ENCODE measurements around the gene NRCAM. TPM values are rescaled to one million over a fixed set of nuclear protein-coding genes. Genes with fewer than 3 reads are reported as not detected.

NRCAM gene
- total RNA-seq, 6 donors from 2014 or later: 2.5 to 23.0 (median 5.0) TPM

DNA sequence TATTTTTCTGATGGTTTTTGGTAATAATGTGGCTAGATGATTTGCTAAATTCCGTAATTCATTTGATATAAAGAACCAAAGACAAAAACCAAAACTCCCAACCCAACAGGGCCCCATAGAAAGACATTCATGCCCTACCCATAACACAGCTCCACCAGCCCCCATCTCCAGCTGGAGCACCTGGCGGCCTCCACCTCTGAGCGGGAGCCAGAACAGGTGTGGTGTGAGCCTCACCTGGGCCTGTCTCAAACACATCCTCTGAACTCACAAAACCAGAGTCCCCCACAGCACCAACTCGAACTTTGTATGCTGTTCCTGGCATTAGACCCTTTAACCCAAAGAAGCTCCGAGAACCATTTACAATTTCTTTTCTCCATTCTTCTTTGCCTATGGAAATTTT, 289.5 kb downstream of the NRCAM start:
- Histone ChIP-seq H3K36me3 (no peaks in the 10 kb centered on the region), H3K4me3 (no peak overlapping the region), H3K27me3 (no peaks in the 10 kb centered on the region), H3K4me1 (no peaks in the 10 kb centered on the region), H3K27ac (no peak overlapping the region), H3K9me3 (no peaks in the 10 kb centered on the region)
- DNase-seq (peak in 1 of 2 donors; percentile 21), ATAC-seq (ENCODE audit: low FRiP score in 2 of 2) (no peak)
- TF ChIP-seq CTCF (IDR thresholded peaks at IDR 0.05) (no peak), POLR2A (IDR thresholded peaks at IDR 0.05) (no peak), EP300 (IDR thresholded peaks at IDR 0.05) (no peak), POLR2AphosphoS5 (IDR thresholded peaks at IDR 0.05) (no peak)
- 92 to 93% methylated on average over 5 of the region's 5 CpGs for WGBS, 2 donors

DNA sequence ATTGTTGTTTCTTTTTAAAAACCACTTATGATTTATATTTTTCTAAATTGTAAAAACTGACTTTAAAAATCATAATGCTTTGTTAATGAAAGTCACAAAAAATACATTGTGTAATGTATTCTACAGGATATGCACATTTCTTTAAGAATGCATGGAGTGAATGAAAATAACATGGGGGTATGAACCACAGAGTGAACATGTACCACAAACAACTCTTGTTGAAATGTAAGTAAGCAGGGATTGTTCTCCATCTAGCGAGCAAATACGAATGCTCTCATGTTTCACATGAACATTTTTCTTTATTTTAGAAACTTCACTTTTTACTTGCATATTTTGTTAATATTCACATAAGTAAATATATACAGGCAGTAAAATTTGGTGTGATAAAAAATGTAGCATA, 290.5 kb downstream of the NRCAM start:
- no peak overlapping the region for H3K4me3 ChIP-seq
- no peaks in the 10 kb centered on the region for H3K4me1 ChIP-seq
- ATAC-seq (ENCODE audit: low FRiP score in 2 of 2): no peak
- 94 to 96% methylated on average over 2 of the region's 2 CpGs for WGBS, 2 donors
- no peak overlapping the region for H3K27ac ChIP-seq
- H3K9me3 ChIP-seq: no peaks in the 10 kb centered on the region
- H3K27me3 ChIP-seq: no peaks in the 10 kb centered on the region
- DNase-seq: no peak
- TF ChIP-seq EP300 (IDR thresholded peaks at IDR 0.05): no peak
- TF ChIP-seq CTCF (IDR thresholded peaks at IDR 0.05): no peak
- TF ChIP-seq POLR2AphosphoS5 (IDR thresholded peaks at IDR 0.05): no peak
- no peak for TF ChIP-seq POLR2A (IDR thresholded peaks at IDR 0.05)
- no peaks in the 10 kb centered on the region for H3K36me3 ChIP-seq

- no peak overlapping the region for H3K27ac ChIP-seq
- H3K4me1 ChIP-seq: no peaks in the 10 kb centered on the region
- no peaks in the 10 kb centered on the region for H3K36me3 ChIP-seq
- WGBS, 2 donors: 67 to 68% methylated on average over 6 of the region's 6 CpGs
- no peaks in the 10 kb centered on the region for H3K27me3 ChIP-seq
- ATAC-seq (ENCODE audit: low FRiP score in 2 of 2) (no peak), DNase-seq (no peak)
- no peak for TF ChIP-seq EP300 (IDR thresholded peaks at IDR 0.05)
- TF ChIP-seq POLR2A (IDR thresholded peaks at IDR 0.05): no peak
- TF ChIP-seq POLR2AphosphoS5 (IDR thresholded peaks at IDR 0.05): no peak
- TF ChIP-seq CTCF (IDR thresholded peaks at IDR 0.05): no peak
- H3K9me3 ChIP-seq: no peaks in the 10 kb centered on the region
- no peak overlapping the region for H3K4me3 ChIP-seq
These were observed 291.3 kb downstream of the NRCAM start for GRCh38 chr7:108164946-108165345.

GRCh38 chr7:108164342-108164741, 291.9 kb downstream of the NRCAM start:
- Histone ChIP-seq H3K4me3 (no peak overlapping the region), H3K27me3 (no peaks in the 10 kb centered on the region), H3K4me1 (no peaks in the 10 kb centered on the region), H3K36me3 (no peaks in the 10 kb centered on the region), H3K9me3 (no peaks in the 10 kb centered on the region), H3K27ac (no peak overlapping the region)
- no peak for ATAC-seq (ENCODE audit: low FRiP score in 2 of 2)
- TF ChIP-seq EP300 (IDR thresholded peaks at IDR 0.05) (no peak), POLR2AphosphoS5 (IDR thresholded peaks at IDR 0.05) (no peak), CTCF (IDR thresholded peaks at IDR 0.05) (no peak), POLR2A (IDR thresholded peaks at IDR 0.05) (no peak)
- 70 to 76% methylated on average over 6 of the region's 6 CpGs for WGBS, 2 donors
- no peak for DNase-seq

- 65 to 84% methylated on average over 1 of the region's 1 CpG for WGBS, 2 donors
- no peaks in the 10 kb centered on the region for H3K27me3 ChIP-seq
- H3K4me1 ChIP-seq: no peaks in the 10 kb centered on the region
- DNase-seq: no peak
- ATAC-seq (ENCODE audit: low FRiP score in 2 of 2): no peak
- H3K9me3 ChIP-seq: no peaks in the 10 kb centered on the region
- H3K27ac ChIP-seq: no peak overlapping the region
- no peak overlapping the region for H3K4me3 ChIP-seq
- no peak for TF ChIP-seq POLR2A (IDR thresholded peaks at IDR 0.05)
- TF ChIP-seq EP300 (IDR thresholded peaks at IDR 0.05): no peak
- no peak for TF ChIP-seq CTCF (IDR thresholded peaks at IDR 0.05)
- no peak for TF ChIP-seq POLR2AphosphoS5 (IDR thresholded peaks at IDR 0.05)
- no peaks in the 10 kb centered on the region for H3K36me3 ChIP-seq
These were observed 297.5 kb downstream of the NRCAM start for GRCh38 chr7:108158776-108159175.
